ENCODE measurements around the gene HLA-E. TPM values are rescaled to one million over a fixed set of nuclear protein-coding genes. Genes with fewer than 3 reads are reported as not detected.

HLA-E gene
- 100 to 1,000 TPM; 496 to 771 (median 601) TPM for total RNA-seq

DNA sequence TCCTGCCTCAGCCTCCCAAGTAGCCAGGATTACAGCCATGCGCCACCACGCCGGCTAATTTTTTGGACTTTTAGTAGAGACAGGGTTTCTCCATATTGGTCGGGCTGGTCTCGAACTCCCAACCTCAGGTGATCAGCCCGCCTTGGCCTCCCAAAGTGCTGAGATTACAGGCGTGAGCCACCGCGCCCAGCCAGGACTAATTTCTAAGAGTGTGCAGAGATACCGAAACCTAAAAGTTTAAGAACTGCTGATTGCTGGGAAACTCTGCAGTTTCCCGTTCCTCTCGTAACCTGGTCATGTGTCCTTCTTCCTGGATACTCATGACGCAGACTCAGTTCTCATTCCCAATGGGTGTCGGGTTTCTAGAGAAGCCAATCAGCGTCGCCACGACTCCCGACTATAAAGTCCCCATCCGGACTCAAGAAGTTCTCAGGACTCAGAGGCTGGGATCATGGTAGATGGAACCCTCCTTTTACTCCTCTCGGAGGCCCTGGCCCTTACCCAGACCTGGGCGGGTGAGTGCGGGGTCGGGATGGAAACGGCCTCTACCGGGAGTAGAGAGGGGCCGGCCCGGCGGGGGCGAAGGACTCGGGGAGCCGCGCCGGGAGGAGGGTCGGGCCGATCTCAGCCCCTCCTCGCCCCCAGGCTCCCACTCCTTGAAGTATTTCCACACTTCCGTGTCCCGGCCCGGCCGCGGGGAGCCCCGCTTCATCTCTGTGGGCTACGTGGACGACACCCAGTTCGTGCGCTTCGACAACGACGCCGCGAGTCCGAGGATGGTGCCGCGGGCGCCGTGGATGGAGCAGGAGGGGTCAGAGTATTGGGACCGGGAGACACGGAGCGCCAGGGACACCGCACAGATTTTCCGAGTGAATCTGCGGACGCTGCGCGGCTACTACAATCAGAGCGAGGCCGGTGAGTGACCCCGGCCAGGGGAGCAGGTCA lies at the start of gene HLA-E:
Gene HLA-E, plus strand, starts transcription at position 429 of the 945 bp plus-strand sequence. Its CDS starts 23 bp downstream, at position 452.
- peaks cover 43% of the 10 kb centered on the region for H3K36me3 ChIP-seq
- DNase-seq (ENCODE audit: low spot score in 2 of 2): peak; percentile 96 to 97
- peak within 1 kb of the TSS; percentile 100 for H3K27ac ChIP-seq
- peak within 1 kb of the TSS; percentile 99 for H3K4me3 ChIP-seq
- peaks cover 39% of the 10 kb centered on the region for H3K4me1 ChIP-seq
- TF ChIP-seq, protein P1, sequence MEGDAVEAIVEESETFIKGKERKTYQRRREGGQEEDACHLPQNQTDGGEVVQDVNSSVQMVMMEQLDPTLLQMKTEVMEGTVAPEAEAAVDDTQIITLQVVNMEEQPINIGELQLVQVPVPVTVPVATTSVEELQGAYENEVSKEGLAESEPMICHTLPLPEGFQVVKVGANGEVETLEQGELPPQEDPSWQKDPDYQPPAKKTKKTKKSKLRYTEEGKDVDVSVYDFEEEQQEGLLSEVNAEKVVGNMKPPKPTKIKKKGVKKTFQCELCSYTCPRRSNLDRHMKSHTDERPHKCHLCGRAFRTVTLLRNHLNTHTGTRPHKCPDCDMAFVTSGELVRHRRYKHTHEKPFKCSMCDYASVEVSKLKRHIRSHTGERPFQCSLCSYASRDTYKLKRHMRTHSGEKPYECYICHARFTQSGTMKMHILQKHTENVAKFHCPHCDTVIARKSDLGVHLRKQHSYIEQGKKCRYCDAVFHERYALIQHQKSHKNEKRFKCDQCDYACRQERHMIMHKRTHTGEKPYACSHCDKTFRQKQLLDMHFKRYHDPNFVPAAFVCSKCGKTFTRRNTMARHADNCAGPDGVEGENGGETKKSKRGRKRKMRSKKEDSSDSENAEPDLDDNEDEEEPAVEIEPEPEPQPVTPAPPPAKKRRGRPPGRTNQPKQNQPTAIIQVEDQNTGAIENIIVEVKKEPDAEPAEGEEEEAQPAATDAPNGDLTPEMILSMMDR (IDR thresholded peaks at IDR 0.05): no peak
- TF ChIP-seq POLR2A (IDR thresholded peaks at IDR 0.05) (peak; percentile 99 to 100), EP300 (IDR thresholded peaks at IDR 0.05) (no peak), POLR2AphosphoS5 (IDR thresholded peaks at IDR 0.05) (peak; percentile 93 to 100 (median 99))
- H3K27me3 ChIP-seq: no peaks in the 10 kb centered on the region
- no peaks in the 10 kb centered on the region for H3K9me3 ChIP-seq
- 6% methylated on average over 42 of the region's 68 CpGs for WGBS

DNA sequence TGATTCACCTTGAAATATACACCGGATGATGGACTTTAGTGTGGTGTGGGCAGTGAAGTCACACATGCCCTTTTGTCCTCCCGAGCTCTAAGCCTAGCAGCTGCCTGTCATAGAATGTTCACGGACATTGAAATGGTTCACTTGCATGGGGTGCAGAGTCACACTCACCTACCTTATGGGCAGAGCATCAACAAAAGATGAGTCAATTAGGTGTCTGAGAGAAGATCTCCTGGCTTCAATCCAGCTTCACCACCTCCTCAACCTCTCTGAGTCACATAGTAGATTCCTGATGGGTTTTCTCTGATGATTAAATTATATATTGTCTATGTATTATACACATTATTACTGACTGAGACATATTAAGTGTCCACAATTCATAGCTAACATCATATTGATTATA lies 48.1 kb upstream of the HLA-E start:
- Histone ChIP-seq H3K4me3 (no peak overlapping the region), H3K27ac (no peak overlapping the region), H3K36me3 (no peaks in the 10 kb centered on the region), H3K9me3 (no peaks in the 10 kb centered on the region), H3K4me1 (peaks cover 9% of the 10 kb centered on the region), H3K27me3 (peaks cover 79% of the 10 kb centered on the region)
- TF ChIP-seq EP300 (IDR thresholded peaks at IDR 0.05) (no peak), POLR2AphosphoS5 (IDR thresholded peaks at IDR 0.05) (no peak)
- TF ChIP-seq, protein P1 (IDR thresholded peaks at IDR 0.05): no peak
- 73% methylated on average over 3 of the region's 3 CpGs for WGBS
- DNase-seq (ENCODE audit: low spot score in 2 of 2): no peak

GRCh38 chr6:30443657-30444450 lies 45.5 kb upstream of the HLA-E start:
- Histone ChIP-seq H3K27ac (no peak overlapping the region), H3K4me1 (peaks cover 9% of the 10 kb centered on the region), H3K4me3 (no peak overlapping the region), H3K9me3 (no peaks in the 10 kb centered on the region), H3K27me3 (peaks cover 95% of the 10 kb centered on the region), H3K36me3 (no peaks in the 10 kb centered on the region)
- WGBS: 8% methylated on average over 20 of the region's 20 CpGs
- DNase-seq (ENCODE audit: low spot score in 2 of 2): no peak
- TF ChIP-seq, protein P1 (IDR thresholded peaks at IDR 0.05): no peak
- TF ChIP-seq POLR2AphosphoS5 (IDR thresholded peaks at IDR 0.05): no peak
- TF ChIP-seq EP300 (IDR thresholded peaks at IDR 0.05): no peak
- no peak for TF ChIP-seq POLR2A (IDR thresholded peaks at IDR 0.05)

- WGBS: 49% methylated on average over 8 of the region's 8 CpGs
- H3K9me3 ChIP-seq: no peaks in the 10 kb centered on the region
- DNase-seq (ENCODE audit: low spot score in 2 of 2): no peak
- no peak overlapping the region for H3K4me3 ChIP-seq
- H3K36me3 ChIP-seq: no peaks in the 10 kb centered on the region
- TF ChIP-seq EP300 (IDR thresholded peaks at IDR 0.05) (no peak), POLR2AphosphoS5 (IDR thresholded peaks at IDR 0.05) (no peak), POLR2A (IDR thresholded peaks at IDR 0.05) (no peak)
- TF ChIP-seq, protein P1 (IDR thresholded peaks at IDR 0.05): no peak
- H3K4me1 ChIP-seq: peaks cover 9% of the 10 kb centered on the region
- H3K27ac ChIP-seq: no peak overlapping the region
- H3K27me3 ChIP-seq: peaks cover 95% of the 10 kb centered on the region
Measured at GRCh38 chr6:30444451-30444742, 44.9 kb upstream of the HLA-E start.

DNA sequence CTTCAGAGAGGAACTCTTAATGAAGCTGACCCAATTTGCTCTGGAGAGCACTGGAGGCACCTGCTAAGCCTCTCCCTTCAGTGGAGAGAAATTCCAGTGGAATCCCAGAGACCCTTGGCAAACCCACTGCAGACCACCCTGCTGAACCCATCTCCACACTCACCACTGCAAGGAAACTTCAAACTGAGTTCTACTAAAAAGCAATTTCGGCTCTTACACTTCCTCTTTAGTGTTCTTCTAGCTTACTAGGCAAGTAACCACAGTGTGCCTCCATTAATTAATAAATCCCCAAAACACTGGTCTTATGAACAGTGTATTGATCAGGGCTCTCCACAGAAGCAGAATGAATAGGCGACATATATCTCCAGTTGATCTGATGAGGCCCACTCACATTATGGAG lies 43.0 kb upstream of the HLA-E start:
- Histone ChIP-seq H3K4me1 (peaks cover 21% of the 10 kb centered on the region), H3K27me3 (peaks cover 96% of the 10 kb centered on the region), H3K27ac (no peak overlapping the region), H3K36me3 (no peaks in the 10 kb centered on the region), H3K9me3 (no peaks in the 10 kb centered on the region), H3K4me3 (no peak overlapping the region)
- 79% methylated on average over 2 of the region's 2 CpGs for WGBS
- TF ChIP-seq, protein P1 (IDR thresholded peaks at IDR 0.05): no peak
- TF ChIP-seq POLR2A (IDR thresholded peaks at IDR 0.05): no peak
- no peak for TF ChIP-seq POLR2AphosphoS5 (IDR thresholded peaks at IDR 0.05)
- no peak for TF ChIP-seq EP300 (IDR thresholded peaks at IDR 0.05)
- no peak for DNase-seq (ENCODE audit: low spot score in 2 of 2)

All from suprapubic skin (tissue), 4 donors.